Measurements from ENCODE around the gene ADISSP.

ADISSP gene

GRCh38 chr20:3803289-3803688 is 35.7 kb upstream of the ADISSP start:
- ChIA-PET POLR2A (no interaction called here), CTCF (interaction anchor here (1.5 kb wide), 1 partner anchor 16 kb away, joined by 9 read pairs; the partner anchor contains the start of gene AP5S1)
- no peak for TF ChIP-seq CTCF (IDR thresholded peaks at IDR 0.05; ENCODE audit: insufficient read depth, low read length, missing control alignments)
- DNase-seq (ENCODE audit: low read depth, low spot score), result no peak
- no peak overlapping the region for H3K4me3 ChIP-seq (ENCODE audit: low read depth, low read length)

DNA sequence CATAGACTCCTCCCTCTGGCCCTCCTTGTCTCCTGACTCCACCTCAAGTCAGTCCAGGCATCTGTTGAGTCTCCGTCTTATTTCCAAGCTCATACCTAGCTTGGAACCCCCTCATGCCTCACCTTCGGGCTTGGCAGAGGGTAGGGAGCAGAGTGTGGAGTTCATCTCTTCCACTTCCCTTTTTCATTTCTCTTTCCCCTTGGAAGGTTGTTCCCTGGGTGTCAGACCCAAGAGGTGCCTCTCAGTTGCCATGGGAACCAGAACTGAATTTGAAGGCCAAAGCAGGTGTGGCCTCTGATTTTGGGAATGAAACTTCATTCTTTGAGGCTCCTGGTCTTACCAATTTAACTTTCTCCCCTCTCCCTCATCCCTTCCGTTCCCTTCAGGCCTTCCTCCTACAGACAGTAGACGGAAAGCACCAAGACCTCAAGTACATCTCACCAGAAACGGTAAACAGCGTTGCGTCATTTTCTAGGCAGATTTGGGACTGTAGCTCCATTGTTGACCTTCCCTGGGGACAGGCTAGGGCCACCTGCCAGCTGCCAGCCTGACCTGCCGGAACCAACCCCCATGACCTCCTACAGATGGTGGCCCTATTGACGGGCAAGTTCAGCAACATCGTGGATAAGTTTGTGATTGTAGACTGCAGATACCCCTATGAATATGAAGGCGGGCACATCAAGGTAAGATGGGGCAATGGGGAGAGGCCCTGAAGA is 35.1 kb upstream of the ADISSP start:
- H3K4me3 ChIP-seq (ENCODE audit: low read depth, low read length), result no peak overlapping the region
- no peak for TF ChIP-seq CTCF (IDR thresholded peaks at IDR 0.05; ENCODE audit: insufficient read depth, low read length, missing control alignments)
- CTCF ChIA-PET, result interaction anchor here (1.5 to 2.2 kb wide), 2 partner anchors 16 to 125 kb away, joined by 6 to 9 read pairs; partner anchors contain the start of gene AP5S1
- POLR2A ChIA-PET, result no interaction called here
- no peak for DNase-seq (ENCODE audit: low read depth, low spot score)

DNA sequence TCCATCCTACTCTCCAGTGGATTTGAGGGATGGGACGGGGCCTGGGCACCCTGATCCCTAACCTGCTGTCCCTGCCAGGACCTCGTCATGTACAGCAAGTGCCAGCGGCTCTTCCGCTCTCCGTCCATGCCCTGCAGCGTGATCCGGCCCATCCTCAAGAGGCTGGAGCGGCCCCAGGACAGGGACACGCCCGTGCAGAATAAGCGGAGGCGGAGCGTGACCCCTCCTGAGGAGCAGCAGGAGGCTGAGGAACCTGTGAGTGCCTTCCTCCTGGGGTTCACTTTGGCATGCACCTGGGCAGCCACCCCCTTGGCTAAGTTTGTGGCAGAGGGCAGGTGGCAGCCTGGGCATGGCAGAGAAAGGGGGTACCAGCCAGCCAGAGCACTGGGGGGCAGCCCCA is 34.3 kb upstream of the ADISSP start:
- POLR2A ChIA-PET, result no interaction called here
- CTCF ChIA-PET, result interaction anchor here (0.7 to 4.3 kb wide), 3 partner anchors 14 to 125 kb away, joined by 4 to 40 read pairs (median 6); partner anchors contain the start of gene AP5S1

GRCh38 chr20:3801299-3801698 is 33.7 kb upstream of the ADISSP start:
- DNase-seq (ENCODE audit: low read depth, low spot score), result no peak
- no peak for TF ChIP-seq CTCF (IDR thresholded peaks at IDR 0.05; ENCODE audit: insufficient read depth, low read length, missing control alignments)
- CTCF ChIA-PET, result interaction anchor here (0.7 to 4.3 kb wide), 6 partner anchors 13 to 124 kb away, joined by 3 to 40 read pairs (median 5); partner anchors contain the start of gene AP5S1
- POLR2A ChIA-PET, result interaction anchor here (1.4 kb wide), 1 partner anchor 17 kb away, joined by 3 read pairs; no protein-coding TSS in a partner anchor
- H3K4me3 ChIP-seq (ENCODE audit: low read depth, low read length), result no peak overlapping the region

More for the DNA sequence above, 34.3 kb upstream of the ADISSP start:
- TF ChIP-seq CTCF (IDR thresholded peaks at IDR 0.05; ENCODE audit: insufficient read depth, low read length, missing control alignments), result no peak
- no peak for DNase-seq (ENCODE audit: low read depth, low spot score)
- no peak overlapping the region for H3K4me3 ChIP-seq (ENCODE audit: low read depth, low read length)

DNA sequence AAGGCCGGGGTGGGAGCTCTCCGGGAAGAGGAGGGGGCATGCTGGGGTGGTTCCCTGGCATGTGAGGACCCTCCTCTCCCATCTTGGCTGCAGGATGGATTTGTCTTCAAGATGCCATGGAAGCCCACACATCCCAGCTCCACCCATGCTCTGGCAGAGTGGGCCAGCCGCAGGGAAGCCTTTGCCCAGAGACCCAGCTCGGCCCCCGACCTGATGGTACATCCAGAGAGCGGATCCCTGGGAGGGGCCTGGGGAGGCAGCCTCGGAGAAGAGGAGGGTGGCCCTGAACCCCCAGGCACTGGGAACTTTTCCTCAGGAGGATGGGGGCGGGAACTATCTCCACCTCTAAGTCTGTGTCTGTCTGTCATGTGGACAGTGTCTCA is 33.3 kb upstream of the ADISSP start:
- POLR2A ChIA-PET, result interaction anchor here (1.4 kb wide), 1 partner anchor 17 kb away, joined by 3 read pairs; no protein-coding TSS in a partner anchor
- CTCF ChIA-PET, result interaction anchor here (1.2 to 4.3 kb wide), 5 partner anchors 13 to 124 kb away, joined by 3 to 40 read pairs (median 6); partner anchors contain the start of gene AP5S1
- no peak overlapping the region for H3K4me3 ChIP-seq (ENCODE audit: low read depth, low read length)
- no peak for DNase-seq (ENCODE audit: low read depth, low spot score)
- TF ChIP-seq CTCF (IDR thresholded peaks at IDR 0.05; ENCODE audit: insufficient read depth, low read length, missing control alignments), result no peak

- POLR2A ChIA-PET, result interaction anchor here (1.4 kb wide), 1 partner anchor 18 kb away, joined by 3 read pairs; no protein-coding TSS in a partner anchor
- H3K4me3 ChIP-seq (ENCODE audit: low read depth, low read length), result no peak overlapping the region
- no peak for DNase-seq (ENCODE audit: low read depth, low spot score)
- CTCF ChIA-PET, result interaction anchor here (1.2 to 4.3 kb wide), 5 partner anchors 13 to 123 kb away, joined by 3 to 40 read pairs (median 6); partner anchors contain the start of gene AP5S1
- no peak for TF ChIP-seq CTCF (IDR thresholded peaks at IDR 0.05; ENCODE audit: insufficient read depth, low read length, missing control alignments)
These were observed 32.8 kb upstream of the ADISSP start for GRCh38 chr20:3800256-3800877.

Measured in AG04449 (cell line).